Smooth muscle cell (in vitro differentiated cells): ENCODE data around the gene UBE2U. TPM values are rescaled to one million over a fixed set of nuclear protein-coding genes. Genes with fewer than 3 reads are reported as not detected.

Experiments
- DNase-seq: peaks from one replicate; lab custom pipeline; 2025; ENCODE audit not compliant: unreplicated experiment; lab: John Stamatoyannopoulos, UW
- H2AFZ ChIP-seq: fragments of 200-600 bp; sonication (generic); 2 replicates; pipeline ENCODE4 v1.6.0; 2016; ENCODE audit warnings: antibody characterized with exemption, low read depth, mild to moderate bottlenecking
- H3F3A ChIP-seq: fragments of 200-600 bp; sonication (generic); 2 replicates; pipeline ENCODE4 v1.6.0; 2017; ENCODE audit warnings: antibody characterized with exemption, low read depth
- H3K27ac ChIP-seq: fragments of 200-600 bp; sonication (generic); 2 replicates; pipeline ENCODE4 v1.5.1; 2016; ENCODE audit warnings: low read depth, mild to moderate bottlenecking
- H3K27me3 ChIP-seq: fragments of 200-600 bp; sonication (generic); 2 replicates; pipeline ENCODE4 v1.6.1; 2016; ENCODE audit warnings: low read depth, mild to moderate bottlenecking
- H3K36me3 ChIP-seq: fragments of 200-600 bp; sonication (generic); 2 replicates; pipeline ENCODE4 v1.5.1; 2016; ENCODE audit warnings: low read depth
- H3K4me1 ChIP-seq: fragments of 200-600 bp; sonication (generic); 2 replicates; pipeline ENCODE4 v1.5.1; 2016; ENCODE audit warnings: low read depth
- H3K4me2 ChIP-seq: fragments of 200-600 bp; sonication (generic); 2 replicates; pipeline ENCODE4 v1.6.0; 2016; ENCODE audit warnings: mild to moderate bottlenecking
- H3K4me3 ChIP-seq: fragments of 200-600 bp; sonication (generic); 2 replicates; pipeline ENCODE4 v1.5.1; 2016; ENCODE audit warnings: mild to moderate bottlenecking
- H3K79me2 ChIP-seq: fragments of 200-600 bp; sonication (generic); 2 replicates; pipeline ENCODE4 v1.6.0; 2016; ENCODE audit warnings: low read depth, mild to moderate bottlenecking
- H3K9ac ChIP-seq: fragments of 200-600 bp; sonication (generic); 2 replicates; pipeline ENCODE4 v1.6.0; 2016; ENCODE audit warnings: low read depth
- H3K9me3 ChIP-seq: fragments of 200-600 bp; sonication (generic); replicated peaks from 2 replicates; pipeline ENCODE4 v1.5.1; 2016; ENCODE audit warnings: low read depth
- H4K20me1 ChIP-seq: fragments of 200-600 bp; sonication (generic); 2 replicates; pipeline ENCODE4 v1.6.0; 2016; ENCODE audit warnings: low read depth
- WGBS: methylation state at CpG from one replicate; pipeline ENCODE4 v1.1.7; 2016; ENCODE audit warnings: low lambda C conversion rate; 5-methylcytosine and 5-hydroxymethylcytosine counted together
- polyA plus RNA-seq: library from polyadenylated mRNA; unstranded; fragments of >200 nt; fragmentation: Nextera tagmentation; extraction: Ambion mirVana; gene quantifications from 2 replicates; pipeline ENCODE4 v1.2.1, GENCODE V29; 2016
- total RNA-seq: library from RNA; depleted of rRNA; stranded (reverse); fragments of >200 nt; gene quantifications from 2 replicates; pipeline ENCODE4 v1.2.3, GENCODE V29; 2014
- TF ChIP-seq, protein P1 (sequence below): fragments of 200-600 bp; sonication (generic); IDR thresholded peaks from 2 replicates; pipeline ENCODE4 v1.5.1; 2017; ENCODE audit warnings: borderline replicate concordance, mild to moderate bottlenecking, antibody characterized with exemption; ENCODE audit not compliant: insufficient read depth, poor library complexity, severe bottlenecking

Gene UBE2U
- total and polyA plus RNA-seq, 2 experiments from 2014 or later = not detected

DNA sequence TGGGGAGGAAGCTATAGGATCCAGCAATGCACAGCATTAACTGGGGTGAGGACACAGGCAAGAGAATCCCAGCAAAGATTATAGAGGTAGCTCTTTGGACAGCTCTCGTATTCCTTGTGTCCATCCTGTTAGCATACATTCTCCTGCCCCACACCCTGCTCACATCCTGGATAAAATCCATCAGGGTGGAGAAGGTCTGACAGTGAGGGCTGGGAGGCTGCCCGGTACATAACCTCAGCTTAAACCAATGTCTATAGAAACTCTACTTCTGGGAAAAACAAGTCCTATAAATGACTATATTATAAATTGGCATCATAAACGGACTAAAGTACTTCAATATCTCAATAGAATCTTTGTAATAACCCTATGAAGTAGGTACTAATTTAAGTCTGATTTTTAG, 36.8 kb upstream of the UBE2U start:
- H3K9me3 ChIP-seq = no peaks in the 10 kb centered on the region
- H3K27ac ChIP-seq = no peak overlapping the region
- H2AFZ ChIP-seq = no peak overlapping the region
- H4K20me1 ChIP-seq = no peaks in the 10 kb centered on the region
- WGBS = 96% methylated on average over 3 of the region's 3 CpGs
- DNase-seq = no peak
- peaks cover 4% of the 10 kb centered on the region for H3K4me1 ChIP-seq
- no peak overlapping the region for H3K4me3 ChIP-seq
- no peak overlapping the region for H3K9ac ChIP-seq
- H3K36me3 ChIP-seq = no peaks in the 10 kb centered on the region
- TF ChIP-seq, protein P1, sequence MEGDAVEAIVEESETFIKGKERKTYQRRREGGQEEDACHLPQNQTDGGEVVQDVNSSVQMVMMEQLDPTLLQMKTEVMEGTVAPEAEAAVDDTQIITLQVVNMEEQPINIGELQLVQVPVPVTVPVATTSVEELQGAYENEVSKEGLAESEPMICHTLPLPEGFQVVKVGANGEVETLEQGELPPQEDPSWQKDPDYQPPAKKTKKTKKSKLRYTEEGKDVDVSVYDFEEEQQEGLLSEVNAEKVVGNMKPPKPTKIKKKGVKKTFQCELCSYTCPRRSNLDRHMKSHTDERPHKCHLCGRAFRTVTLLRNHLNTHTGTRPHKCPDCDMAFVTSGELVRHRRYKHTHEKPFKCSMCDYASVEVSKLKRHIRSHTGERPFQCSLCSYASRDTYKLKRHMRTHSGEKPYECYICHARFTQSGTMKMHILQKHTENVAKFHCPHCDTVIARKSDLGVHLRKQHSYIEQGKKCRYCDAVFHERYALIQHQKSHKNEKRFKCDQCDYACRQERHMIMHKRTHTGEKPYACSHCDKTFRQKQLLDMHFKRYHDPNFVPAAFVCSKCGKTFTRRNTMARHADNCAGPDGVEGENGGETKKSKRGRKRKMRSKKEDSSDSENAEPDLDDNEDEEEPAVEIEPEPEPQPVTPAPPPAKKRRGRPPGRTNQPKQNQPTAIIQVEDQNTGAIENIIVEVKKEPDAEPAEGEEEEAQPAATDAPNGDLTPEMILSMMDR = no peak
- no peaks in the 10 kb centered on the region for H3K79me2 ChIP-seq
- H3K27me3 ChIP-seq = no peaks in the 10 kb centered on the region
- H3K4me2 ChIP-seq = no peak overlapping the region
- no peaks in the 10 kb centered on the region for H3F3A ChIP-seq

DNA sequence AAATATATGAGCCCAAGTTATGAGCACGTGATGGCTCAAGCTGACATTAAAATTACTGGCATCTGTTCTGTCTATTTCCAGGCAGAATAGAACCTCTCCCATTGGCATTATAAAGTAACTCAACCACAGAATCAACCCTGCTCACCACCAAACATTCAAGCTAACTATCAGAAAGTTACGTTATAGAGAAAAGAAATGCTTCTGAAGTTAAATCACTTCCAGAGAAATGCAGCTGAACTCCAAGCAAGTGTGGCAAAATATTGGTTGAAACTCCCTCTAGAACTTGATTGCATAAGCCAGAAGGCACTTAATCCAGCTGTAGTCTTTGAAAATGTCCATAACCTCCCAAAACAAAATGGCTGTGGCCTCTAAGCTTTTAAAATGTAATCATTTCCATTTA, 36.2 kb upstream of the UBE2U start:
- 64% methylated on average over 2 of the region's 2 CpGs for WGBS
- no peak overlapping the region for H3K4me2 ChIP-seq
- DNase-seq = no peak

DNA sequence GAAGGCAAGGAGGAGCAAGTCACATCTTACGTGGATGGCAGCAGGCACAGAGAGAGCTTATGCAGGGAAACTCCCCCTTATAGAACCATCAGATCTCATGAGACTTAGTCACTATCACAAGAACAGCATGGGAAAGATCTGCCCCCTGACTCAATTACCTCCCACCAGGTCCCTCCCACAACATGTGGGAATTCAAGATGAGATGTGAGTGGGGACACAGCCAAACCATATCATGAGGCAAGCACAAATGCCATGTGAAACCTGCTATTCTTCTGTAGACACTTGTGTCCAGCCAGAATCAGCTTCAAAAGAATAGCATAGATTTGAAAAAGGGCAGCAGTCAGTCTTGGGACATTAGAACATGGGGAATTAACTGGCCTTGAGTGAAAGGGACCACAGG, 32.2 kb upstream of the UBE2U start:
- Histone ChIP-seq H3K36me3 (no peaks in the 10 kb centered on the region), H3K4me3 (no peak overlapping the region), H3K27ac (peak overlapping the region; percentile 76), H3K27me3 (no peaks in the 10 kb centered on the region), H2AFZ (no peak overlapping the region), H3K9me3 (no peaks in the 10 kb centered on the region), H3K9ac (no peak overlapping the region), H3F3A (no peaks in the 10 kb centered on the region), H3K4me2 (peak overlapping the region; percentile 72), H3K4me1 (no peaks in the 10 kb centered on the region), H3K79me2 (no peaks in the 10 kb centered on the region), H4K20me1 (no peaks in the 10 kb centered on the region)
- 89% methylated on average over 1 of the region's 1 CpG for WGBS
- DNase-seq = no peak
- TF ChIP-seq, protein P1 = no peak

More for the DNA sequence above, 36.2 kb upstream of the UBE2U start:
- Histone ChIP-seq H4K20me1 (no peaks in the 10 kb centered on the region), H3K79me2 (no peaks in the 10 kb centered on the region), H3K4me1 (no peaks in the 10 kb centered on the region), H3K9ac (no peak overlapping the region), H3K4me3 (no peak overlapping the region), H3K27me3 (no peaks in the 10 kb centered on the region), H3F3A (no peaks in the 10 kb centered on the region), H3K9me3 (no peaks in the 10 kb centered on the region), H3K36me3 (no peaks in the 10 kb centered on the region), H3K27ac (no peak overlapping the region), H2AFZ (no peak overlapping the region)
- TF ChIP-seq, protein P1 = no peak

DNA sequence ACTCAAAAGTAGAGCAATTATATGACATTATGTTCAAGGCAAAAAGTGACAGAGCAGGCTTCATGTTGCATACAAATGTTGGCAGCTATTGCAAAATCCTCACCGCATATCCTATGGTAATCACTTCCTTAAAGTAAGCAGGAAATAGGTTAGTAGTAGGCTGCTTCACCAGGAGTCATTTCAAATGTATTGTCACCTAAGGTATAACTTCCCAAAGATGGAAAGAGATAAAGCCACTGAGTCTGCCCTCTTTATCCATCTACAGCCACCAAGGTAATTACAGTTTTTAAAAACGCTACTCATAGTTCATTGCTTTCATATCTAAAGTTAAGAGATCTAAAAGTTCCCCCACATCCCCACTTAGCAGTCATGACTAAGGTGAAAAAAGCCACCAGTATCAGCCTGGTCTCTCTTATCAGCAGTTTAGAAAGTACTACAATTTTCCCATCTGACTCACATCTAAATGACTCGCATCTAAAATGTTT, 31.6 kb upstream of the UBE2U start:
- no peak for DNase-seq
- Histone ChIP-seq H3F3A (no peaks in the 10 kb centered on the region), H2AFZ (no peak overlapping the region), H3K27me3 (no peaks in the 10 kb centered on the region), H3K9me3 (no peaks in the 10 kb centered on the region), H4K20me1 (no peaks in the 10 kb centered on the region), H3K4me3 (peak overlapping the region; percentile 0), H3K9ac (no peak overlapping the region), H3K4me2 (peak overlapping the region; percentile 72), H3K79me2 (no peaks in the 10 kb centered on the region), H3K4me1 (no peaks in the 10 kb centered on the region), H3K27ac (peak overlapping the region; percentile 76), H3K36me3 (no peaks in the 10 kb centered on the region)
- 8% methylated on average over 3 of the region's 3 CpGs for WGBS
- TF ChIP-seq, protein P1 = no peak
